Stimulated activated CD4-positive, alpha-beta T cell treated with anti-CD3 and anti-CD28 coated beads, Interleukin-15, amount 100 ng/mL, for 1 hour (primary cell): ENCODE data around the gene LPXN.

Experiments
- DNase-seq, 2 donors: peaks; one replicate each; pipeline ENCODE4 v3.0.0-alpha.2; 2020; ENCODE audit warnings: low read depth in 1 of 2, low spot score in 1 of 2

LPXN gene

DNA sequence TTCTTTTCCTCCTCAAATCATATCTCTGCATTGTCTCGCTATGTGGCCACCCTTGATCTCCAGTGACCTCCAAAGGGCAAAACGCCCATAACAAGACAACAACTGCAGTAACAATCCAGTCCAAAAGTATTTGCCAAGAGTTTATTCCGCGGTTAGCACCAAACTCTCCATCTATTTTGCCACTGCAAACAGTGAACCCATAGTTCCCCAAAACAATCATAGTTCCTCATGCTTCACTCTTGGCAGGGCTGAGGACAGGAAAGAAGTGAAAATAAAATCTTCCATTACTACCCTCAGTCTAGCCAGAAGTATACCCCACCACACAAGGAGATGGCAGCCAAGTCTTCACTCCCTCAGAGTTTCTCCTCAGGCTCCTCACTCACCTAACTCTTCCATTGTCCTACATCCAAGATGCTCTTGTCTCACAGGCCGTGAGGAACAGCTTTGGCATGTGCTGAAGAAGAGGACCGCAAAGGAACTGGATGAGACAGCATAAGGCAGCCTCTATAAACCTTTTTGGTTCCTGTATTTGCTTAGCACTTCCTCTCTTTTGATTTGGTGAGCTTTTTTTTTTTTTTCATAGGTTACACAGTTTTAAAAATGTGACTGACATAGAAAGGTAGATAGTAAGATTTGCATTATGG lies at the start of gene LPXN:
LPXN (minus strand) TSS at position 480 of the 644 bp plus-strand sequence; CDS start at position 396, 84 bp downstream.
- peak in 1 of 2 donors; percentile 27 for DNase-seq

GRCh38 chr11:58625086-58625485 lies 49.4 kb upstream of the LPXN start:
- DNase-seq: no peak

- DNase-seq: no peak
Measured at GRCh38 chr11:58622344-58622743, 46.7 kb upstream of the LPXN start, which contains the start of gene CNTF. CNTF (plus strand) TSS chr11:58622665; CDS start chr11:58622753, 88 bp downstream.

DNA sequence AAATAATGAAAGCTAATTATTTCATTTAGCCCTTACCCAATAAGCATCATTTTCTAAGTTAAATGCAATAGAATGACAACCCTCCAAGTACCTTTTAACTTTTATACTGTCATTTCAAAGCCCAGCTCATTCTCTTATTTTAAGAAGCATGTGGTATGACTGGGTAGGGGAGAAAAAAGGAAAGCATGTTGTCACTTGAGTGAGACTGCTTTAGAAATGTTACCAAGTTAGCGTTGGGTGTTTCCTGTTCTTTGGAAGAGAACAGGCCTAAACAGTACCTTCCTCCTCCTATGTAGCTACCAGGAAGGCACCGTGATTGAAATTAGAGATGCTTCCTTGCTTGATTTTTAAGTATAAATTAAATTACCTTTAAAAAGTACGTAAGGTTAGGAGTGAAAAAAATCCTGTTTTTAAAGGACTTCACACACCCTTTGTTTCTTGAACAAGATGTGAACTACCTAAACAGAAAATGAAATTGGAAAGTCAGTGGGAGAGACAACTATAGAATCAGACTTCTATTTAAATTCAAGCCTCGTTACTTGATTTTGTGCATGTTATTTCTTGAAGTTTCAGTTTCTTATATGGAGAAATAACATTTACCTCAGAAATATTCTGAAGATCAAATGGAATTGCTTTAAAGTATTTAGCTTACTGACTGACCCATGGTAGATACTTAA lies 46.1 kb upstream of the LPXN start:
- no peak for DNase-seq

DNA sequence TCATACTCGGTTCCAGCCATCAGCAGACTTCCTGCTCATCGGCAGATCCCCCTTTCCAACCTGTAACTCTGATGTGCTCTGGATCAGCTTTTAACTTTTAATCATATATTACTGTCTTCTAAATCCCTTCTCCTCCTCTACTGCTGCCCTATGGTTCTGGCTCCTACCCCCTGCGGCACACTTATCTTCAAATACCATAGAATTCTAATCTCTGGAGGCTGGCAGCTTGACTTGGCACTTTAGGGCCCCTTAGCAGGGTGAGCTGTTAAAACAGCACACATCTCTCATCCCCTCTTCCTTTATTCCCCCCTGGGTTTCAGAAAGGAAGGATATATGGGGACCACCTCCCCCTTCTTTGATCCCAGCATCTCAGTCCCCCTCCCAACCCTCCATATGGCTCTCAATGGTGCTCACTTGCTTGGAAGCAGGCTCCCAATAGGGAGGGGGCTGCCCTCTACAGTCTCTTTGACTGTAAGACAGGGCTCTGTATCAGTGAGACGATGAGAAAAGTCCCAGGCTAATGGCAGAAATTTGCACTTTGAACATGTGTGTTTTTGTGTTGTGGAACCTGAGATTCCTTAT lies 42.4 kb upstream of the LPXN start:
- no peak for DNase-seq

- no peak for DNase-seq
Measured at GRCh38 chr11:58616594-58616993, 40.9 kb upstream of the LPXN start.

DNA sequence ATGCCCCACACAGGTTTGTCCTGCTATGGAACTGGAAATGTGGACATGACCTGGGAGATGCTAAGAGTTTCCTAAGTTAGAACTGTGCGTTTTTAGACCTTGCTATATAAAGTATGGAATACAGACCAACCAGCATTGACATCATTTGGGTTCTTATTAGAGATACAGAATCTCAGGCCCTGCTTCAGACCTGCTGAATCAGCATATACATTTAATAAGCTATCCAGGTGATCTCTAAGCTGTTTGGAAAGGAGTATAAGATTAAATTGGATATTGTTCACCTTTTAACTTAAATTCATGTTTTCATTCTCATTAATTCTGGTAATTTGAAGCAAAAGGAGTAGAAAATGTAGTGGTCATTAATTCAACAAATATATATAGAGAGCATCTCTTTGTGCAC lies 39.9 kb upstream of the LPXN start:
- DNase-seq: no peak

DNA sequence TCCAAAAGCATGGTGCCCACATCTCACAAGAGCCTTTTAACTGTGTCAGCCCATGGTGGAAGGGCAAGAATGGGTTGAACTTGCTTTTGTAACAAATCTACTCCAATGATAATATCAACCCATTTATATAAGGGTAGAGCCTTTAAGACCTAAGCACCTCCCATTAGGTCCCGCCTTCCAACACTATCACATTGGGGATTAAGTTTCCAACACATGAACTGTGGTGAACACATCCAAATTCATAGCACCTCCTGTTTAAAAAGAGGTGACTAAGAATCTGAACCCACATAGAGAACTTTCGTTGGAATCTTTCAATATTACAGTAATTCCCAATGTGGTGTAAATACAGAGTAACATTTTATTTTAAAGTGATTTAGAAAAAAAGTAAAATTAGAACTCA lies 37.6 kb upstream of the LPXN start:
- DNase-seq: no peak

- no peak for DNase-seq
Measured at GRCh38 chr11:58609723-58610122, 34.1 kb upstream of the LPXN start.

GRCh38 chr11:58608331-58608730 lies 32.7 kb upstream of the LPXN start:
- no peak for DNase-seq

GRCh38 chr11:58606930-58607714 lies 31.5 kb upstream of the LPXN start:
- DNase-seq: no peak

- no peak for DNase-seq
Measured at GRCh38 chr11:58600510-58600909, 24.9 kb upstream of the LPXN start.

DNA sequence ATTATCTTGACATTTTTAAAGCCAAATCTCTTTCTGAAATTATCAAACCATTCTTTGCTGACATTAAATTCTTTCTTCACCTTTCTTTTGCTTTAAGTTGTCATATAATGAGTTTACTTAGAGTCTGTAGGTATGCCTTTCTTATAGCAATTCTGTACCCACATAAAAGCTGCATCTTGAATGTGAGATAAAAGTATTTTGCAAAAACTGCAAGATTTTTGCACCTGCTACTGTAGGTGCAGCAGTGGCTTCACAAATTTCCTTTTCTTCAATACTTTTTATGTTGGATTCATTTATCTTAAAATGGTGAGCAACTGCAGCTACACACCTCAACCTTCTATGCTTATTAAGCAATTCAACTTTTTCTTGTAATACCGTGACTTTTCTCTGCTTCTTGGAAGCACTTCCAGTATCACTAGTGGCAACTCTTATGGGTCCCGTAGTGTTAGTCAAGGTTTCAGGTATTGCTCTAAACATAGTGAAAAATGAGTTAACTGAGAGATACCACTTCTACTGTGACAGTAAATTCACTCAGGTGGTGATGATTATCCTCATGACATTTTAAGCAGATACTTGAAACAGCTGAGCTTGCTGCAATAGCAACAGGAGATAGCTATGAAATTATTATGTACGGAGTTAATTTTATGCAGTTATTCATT lies 22.0 kb upstream of the LPXN start:
- no peak for DNase-seq

DNA sequence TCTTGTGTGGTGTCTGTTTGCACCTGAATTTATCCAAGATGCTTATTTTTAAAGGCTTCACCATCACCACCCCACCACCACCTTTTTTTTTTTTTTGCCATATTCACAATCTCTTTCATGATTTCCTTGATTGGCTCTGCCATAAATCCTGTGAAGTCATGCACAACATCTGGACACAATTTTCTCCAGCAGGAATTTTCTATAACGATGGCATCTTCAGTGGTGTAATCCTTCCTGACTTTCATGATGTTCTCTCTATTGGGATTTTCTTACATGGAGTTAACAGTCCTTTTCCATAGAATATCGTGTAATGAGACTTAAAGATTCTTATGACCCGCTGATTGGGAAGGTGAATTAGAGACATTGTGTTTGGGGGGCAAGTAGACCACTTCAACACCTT lies 21.0 kb upstream of the LPXN start:
- DNase-seq: no peak

DNA sequence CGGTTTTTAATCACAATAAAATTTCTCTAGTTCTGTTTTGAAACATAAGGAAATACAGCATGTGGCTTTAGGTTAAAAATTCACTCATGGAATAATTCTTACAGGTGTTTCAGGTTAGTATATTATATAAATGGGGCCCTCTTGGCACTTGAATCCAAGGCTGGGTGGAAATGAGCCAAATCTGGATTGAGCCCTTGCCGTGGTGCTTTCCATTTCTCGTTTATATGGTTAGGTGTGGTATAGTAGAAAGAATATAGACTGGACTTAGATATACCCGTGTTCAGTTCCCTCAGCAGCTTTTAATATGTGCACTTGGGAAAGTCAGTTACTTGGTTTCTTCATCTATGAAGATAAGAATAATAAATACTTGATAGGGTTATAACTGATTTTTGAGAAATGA lies 19.2 kb upstream of the LPXN start:
- no peak for DNase-seq

DNA sequence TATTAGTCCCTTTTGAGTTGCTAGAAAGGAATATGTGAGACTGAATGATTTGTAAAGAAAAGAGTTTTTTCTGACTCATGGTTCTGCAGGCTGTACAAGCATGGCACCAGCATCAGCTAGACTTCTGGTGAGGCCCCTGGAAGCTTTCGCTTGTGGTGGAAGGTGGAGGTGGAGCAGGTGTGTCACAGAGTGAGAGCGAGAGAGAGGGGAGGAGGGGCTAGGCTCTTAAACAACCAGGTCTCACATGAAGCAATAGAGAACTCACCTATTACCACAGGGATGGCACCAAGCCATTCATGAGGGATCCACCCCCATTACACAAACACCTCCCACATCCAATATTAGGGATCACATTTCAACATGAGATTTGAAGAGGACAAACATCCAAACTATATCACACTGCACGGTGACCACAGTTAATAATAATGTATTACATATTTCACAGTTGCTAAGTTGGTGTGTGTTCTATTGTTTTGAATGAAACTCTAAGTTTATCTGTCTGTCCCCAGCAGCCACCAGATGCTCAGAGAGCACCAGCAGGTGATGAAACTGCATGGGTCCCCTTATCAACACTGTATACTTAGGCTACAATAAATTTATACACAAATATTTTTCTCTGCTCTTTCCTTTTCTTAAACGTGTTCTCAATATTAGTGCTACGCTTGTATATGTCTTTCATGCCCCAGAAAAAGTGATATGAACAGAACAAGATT lies 17.3 kb upstream of the LPXN start:
- DNase-seq: peak in 1 of 2 donors; percentile 46

GRCh38 chr11:58591659-58592058 lies 16.0 kb upstream of the LPXN start:
- DNase-seq: no peak

DNA sequence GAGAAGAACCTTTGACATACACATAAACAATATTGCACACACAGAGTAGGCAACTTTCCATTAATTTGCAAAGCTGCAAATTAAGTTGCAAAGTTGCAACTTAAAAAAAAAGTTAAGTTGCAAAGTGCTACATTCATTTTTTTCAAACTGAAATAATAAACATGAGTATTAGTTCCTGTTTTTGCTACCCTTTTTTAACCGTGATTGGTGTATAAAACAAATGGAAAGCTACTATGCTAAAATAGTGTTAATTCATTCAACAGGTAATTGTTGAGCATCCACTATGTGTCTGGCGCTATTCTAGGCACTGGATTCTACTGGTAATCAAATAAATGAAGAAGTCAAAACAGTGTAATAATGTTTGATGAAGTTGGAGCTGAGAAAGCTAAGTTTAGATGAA lies 11.3 kb upstream of the LPXN start:
- DNase-seq: no peak

- DNase-seq: no peak
Measured at GRCh38 chr11:58582437-58582836, 6.8 kb upstream of the LPXN start.

GRCh38 chr11:58580311-58580710 lies 4.7 kb upstream of the LPXN start:
- no peak for DNase-seq
